ENCODE data around the gene SGMS1. TPM values are rescaled to one million over a fixed set of nuclear protein-coding genes. Genes with fewer than 3 reads are reported as not detected.
A peak's percentile ranks its signal among the peaks of the same experiment; 100 is the strongest.

SGMS1 gene
- total and polyA plus RNA-seq, 2 donors (not counting 1 experiment from before 2014, with no cell fraction given) = 10.0 to 43.5 TPM

DNA sequence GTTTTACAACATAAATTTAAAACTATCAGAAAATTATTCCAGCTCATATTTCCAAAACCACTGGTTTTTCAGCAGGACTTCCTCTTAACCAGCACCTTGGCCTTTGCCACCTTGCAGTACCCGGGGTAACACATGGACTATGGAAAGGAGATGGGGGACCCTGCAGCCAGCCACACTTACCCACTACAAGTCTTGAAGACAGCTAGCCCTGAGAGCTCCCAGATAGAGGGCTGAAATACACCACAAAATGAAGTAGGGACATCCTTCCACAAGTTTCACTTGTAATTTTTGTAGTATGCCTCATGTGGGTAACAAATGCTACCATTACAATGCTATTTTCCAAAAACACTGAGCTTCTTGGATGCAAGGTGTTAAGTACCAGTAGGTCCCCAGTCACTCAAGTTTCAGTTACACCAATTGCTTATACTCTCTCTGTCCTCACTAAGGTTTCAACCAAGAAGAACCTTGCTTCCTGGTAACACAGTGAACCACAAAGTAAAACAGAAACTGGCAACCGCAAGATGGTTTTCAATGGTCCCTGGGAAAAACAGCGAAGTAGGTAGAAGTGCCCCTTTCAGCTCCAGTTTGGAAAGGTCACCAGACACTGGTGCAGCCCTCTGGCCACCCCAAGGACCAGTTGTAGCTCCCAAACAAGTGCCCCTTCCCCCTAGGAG, 110.9 kb downstream of the SGMS1 start:
- ChIA-PET CTCF (interaction anchor here (0.5 to 1.4 kb wide), 3 partner anchors 8 to 88 kb away, joined by 3 read pairs; no protein-coding TSS in a partner anchor), POLR2A (no interaction called here)
- peak overlapping the region; percentile 57 for H3K4me2 ChIP-seq (replicated peaks; ENCODE audit: low read depth, low read length, poor library complexity, severe bottlenecking)
- H3K79me2 ChIP-seq (ENCODE audit: control insufficient read depth, insufficient read depth, low read length) = peaks cover 52% of the 10 kb centered on the region
- no peaks in the 10 kb centered on the region for H3K36me3 ChIP-seq (replicated peaks in 1 of 2; ENCODE audit: control extremely low read depth in 1 of 2, control insufficient read depth in 1 of 2, extremely low read depth in 1 of 2, insufficient read depth in 2 of 2, low read length in 1 of 2)
- Mint-ChIP-seq H3K4me1 (peaks cover 45% of the 10 kb centered on the region), H3K4me3 (peak overlapping the region; percentile 61), H3K27ac (peak overlapping the region; percentile 28), H3K9me3 (ENCODE audit: insufficient read depth) (no peaks in the 10 kb centered on the region), H3K27me3 (no peaks in the 10 kb centered on the region)
- WGBS (ENCODE audit: insufficient coverage) = 59% methylated on average over 3 of the region's 3 CpGs
- peaks cover 17 to 23% of the 10 kb centered on the region in 2 donors for H3K4me1 ChIP-seq (ENCODE audit: control insufficient read depth in 2 of 2, insufficient read depth in 2 of 2, low read length in 2 of 2)
- H4K20me1 ChIP-seq (ENCODE audit: control insufficient read depth, insufficient read depth, low read length, poor library complexity, severe bottlenecking) = peaks cover 25% of the 10 kb centered on the region
- DNase-seq = peak; percentile 39
- H3K4me3 ChIP-seq (ENCODE audit: control extremely low read depth in 1 of 5, extremely low read depth in 1 of 5, insufficient read depth in 1 of 5, low read depth in 2 of 5, low read length in 4 of 5) = peak overlapping the region in 2 of 5 experiments; percentile 13 to 23
- H2AFZ ChIP-seq (ENCODE audit: insufficient read depth, low read depth, low read length, poor library complexity, severe bottlenecking) = no peak overlapping the region
- H3K27ac ChIP-seq (ENCODE audit: low read length in 2 of 2) = no peak overlapping the region
- TF ChIP-seq, protein P1, sequence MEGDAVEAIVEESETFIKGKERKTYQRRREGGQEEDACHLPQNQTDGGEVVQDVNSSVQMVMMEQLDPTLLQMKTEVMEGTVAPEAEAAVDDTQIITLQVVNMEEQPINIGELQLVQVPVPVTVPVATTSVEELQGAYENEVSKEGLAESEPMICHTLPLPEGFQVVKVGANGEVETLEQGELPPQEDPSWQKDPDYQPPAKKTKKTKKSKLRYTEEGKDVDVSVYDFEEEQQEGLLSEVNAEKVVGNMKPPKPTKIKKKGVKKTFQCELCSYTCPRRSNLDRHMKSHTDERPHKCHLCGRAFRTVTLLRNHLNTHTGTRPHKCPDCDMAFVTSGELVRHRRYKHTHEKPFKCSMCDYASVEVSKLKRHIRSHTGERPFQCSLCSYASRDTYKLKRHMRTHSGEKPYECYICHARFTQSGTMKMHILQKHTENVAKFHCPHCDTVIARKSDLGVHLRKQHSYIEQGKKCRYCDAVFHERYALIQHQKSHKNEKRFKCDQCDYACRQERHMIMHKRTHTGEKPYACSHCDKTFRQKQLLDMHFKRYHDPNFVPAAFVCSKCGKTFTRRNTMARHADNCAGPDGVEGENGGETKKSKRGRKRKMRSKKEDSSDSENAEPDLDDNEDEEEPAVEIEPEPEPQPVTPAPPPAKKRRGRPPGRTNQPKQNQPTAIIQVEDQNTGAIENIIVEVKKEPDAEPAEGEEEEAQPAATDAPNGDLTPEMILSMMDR (IDR thresholded peaks at IDR 0.05) = no peak
- TF ChIP-seq EZH2 (IDR thresholded peaks at IDR 0.05; ENCODE audit: borderline replicate concordance, insufficient read depth, low read depth, low read length, poor library complexity, severe bottlenecking) = no peak
- peak; percentile 61 for ATAC-seq (ENCODE audit: low read depth)
- peak overlapping the region; percentile 24 for H3K9ac ChIP-seq (ENCODE audit: low read length)
- intact Hi-C loops (cut with micrococcal nuclease) = no loop called here
- no peaks in the 10 kb centered on the region for H3K27me3 ChIP-seq (replicated peaks in 1 of 4; ENCODE audit: control extremely low read depth in 1 of 4, control insufficient read depth in 3 of 4, insufficient read depth in 4 of 4, low read length in 3 of 4)
- H3K9me3 ChIP-seq (ENCODE audit: control extremely low read depth in 1 of 3, control insufficient read depth in 2 of 3, insufficient read depth in 1 of 3, low read length in 2 of 3) = no peaks in the 10 kb centered on the region

DNA sequence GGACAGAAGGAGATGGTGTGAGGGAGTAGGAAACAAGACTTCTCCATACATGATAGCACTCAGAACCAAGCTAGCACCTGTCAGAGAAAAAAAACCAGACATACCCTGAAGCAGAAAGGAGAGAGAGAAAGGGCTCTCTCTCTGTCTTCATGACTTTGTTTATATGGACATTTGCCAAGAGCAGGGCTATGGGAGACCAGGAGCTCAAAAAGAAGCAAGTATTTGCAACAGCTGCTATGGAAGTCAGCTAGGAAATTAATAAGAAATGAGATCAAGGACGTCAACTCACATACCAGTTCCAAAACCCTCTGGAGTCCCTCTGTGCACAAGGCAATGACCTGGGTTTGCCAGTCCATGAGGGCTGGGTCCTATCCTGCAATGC, 111.6 kb downstream of the SGMS1 start:
- intact Hi-C loops (cut with micrococcal nuclease) = no loop called here
- CTCF ChIA-PET = interaction anchor here (1.1 to 1.4 kb wide), 2 partner anchors 9 to 57 kb away, joined by 3 read pairs; no protein-coding TSS in a partner anchor
- DNase-seq = no peak
- peaks cover 32% of the 10 kb centered on the region for H4K20me1 ChIP-seq (ENCODE audit: control insufficient read depth, insufficient read depth, low read length, poor library complexity, severe bottlenecking)
- H3K9me3 Mint-ChIP-seq (ENCODE audit: insufficient read depth) = no peaks in the 10 kb centered on the region
- TF ChIP-seq, protein P1 (IDR thresholded peaks at IDR 0.05) = no peak
- no peak for TF ChIP-seq EZH2 (IDR thresholded peaks at IDR 0.05; ENCODE audit: borderline replicate concordance, insufficient read depth, low read depth, low read length, poor library complexity, severe bottlenecking)
- H3K36me3 ChIP-seq (replicated peaks in 1 of 2; ENCODE audit: control extremely low read depth in 1 of 2, control insufficient read depth in 1 of 2, extremely low read depth in 1 of 2, insufficient read depth in 2 of 2, low read length in 1 of 2) = no peaks in the 10 kb centered on the region
- H3K9ac ChIP-seq (ENCODE audit: low read length) = no peak overlapping the region
- no peak for ATAC-seq (ENCODE audit: low read depth)
- H3K27me3 Mint-ChIP-seq = no peaks in the 10 kb centered on the region
- H3K27ac Mint-ChIP-seq = no peak overlapping the region
- no peak overlapping the region for H3K4me2 ChIP-seq (replicated peaks; ENCODE audit: low read depth, low read length, poor library complexity, severe bottlenecking)
- peaks cover 59% of the 10 kb centered on the region for H3K79me2 ChIP-seq (ENCODE audit: control insufficient read depth, insufficient read depth, low read length)
- WGBS (ENCODE audit: insufficient coverage) = 88% methylated on average over 1 of the region's 1 CpG
- no peaks in the 10 kb centered on the region for H3K27me3 ChIP-seq (replicated peaks in 1 of 4; ENCODE audit: control extremely low read depth in 1 of 4, control insufficient read depth in 3 of 4, insufficient read depth in 4 of 4, low read length in 3 of 4)
- H3K4me3 Mint-ChIP-seq = no peak overlapping the region
- H3K4me3 ChIP-seq (ENCODE audit: control extremely low read depth in 1 of 5, extremely low read depth in 1 of 5, insufficient read depth in 1 of 5, low read depth in 2 of 5, low read length in 4 of 5) = no peak overlapping the region
- peaks cover 49% of the 10 kb centered on the region for H3K4me1 Mint-ChIP-seq
- POLR2A ChIA-PET = no interaction called here
- H3K27ac ChIP-seq (ENCODE audit: low read length in 2 of 2) = no peak overlapping the region
- H2AFZ ChIP-seq (ENCODE audit: insufficient read depth, low read depth, low read length, poor library complexity, severe bottlenecking) = no peak overlapping the region
- H3K4me1 ChIP-seq (ENCODE audit: control insufficient read depth in 2 of 2, insufficient read depth in 2 of 2, low read length in 2 of 2) = peaks cover 17 to 23% of the 10 kb centered on the region in 2 donors
- no peaks in the 10 kb centered on the region for H3K9me3 ChIP-seq (ENCODE audit: control extremely low read depth in 1 of 3, control insufficient read depth in 2 of 3, insufficient read depth in 1 of 3, low read length in 2 of 3)
